ENCODE data around the gene SPIN1. TPM values are rescaled to one million over a fixed set of nuclear protein-coding genes. Genes with fewer than 3 reads are reported as not detected.

Gene SPIN1
- total RNA-seq, 3 donors from 2014 or later, result 51.5 to 98.7 (median 67.7) TPM

DNA sequence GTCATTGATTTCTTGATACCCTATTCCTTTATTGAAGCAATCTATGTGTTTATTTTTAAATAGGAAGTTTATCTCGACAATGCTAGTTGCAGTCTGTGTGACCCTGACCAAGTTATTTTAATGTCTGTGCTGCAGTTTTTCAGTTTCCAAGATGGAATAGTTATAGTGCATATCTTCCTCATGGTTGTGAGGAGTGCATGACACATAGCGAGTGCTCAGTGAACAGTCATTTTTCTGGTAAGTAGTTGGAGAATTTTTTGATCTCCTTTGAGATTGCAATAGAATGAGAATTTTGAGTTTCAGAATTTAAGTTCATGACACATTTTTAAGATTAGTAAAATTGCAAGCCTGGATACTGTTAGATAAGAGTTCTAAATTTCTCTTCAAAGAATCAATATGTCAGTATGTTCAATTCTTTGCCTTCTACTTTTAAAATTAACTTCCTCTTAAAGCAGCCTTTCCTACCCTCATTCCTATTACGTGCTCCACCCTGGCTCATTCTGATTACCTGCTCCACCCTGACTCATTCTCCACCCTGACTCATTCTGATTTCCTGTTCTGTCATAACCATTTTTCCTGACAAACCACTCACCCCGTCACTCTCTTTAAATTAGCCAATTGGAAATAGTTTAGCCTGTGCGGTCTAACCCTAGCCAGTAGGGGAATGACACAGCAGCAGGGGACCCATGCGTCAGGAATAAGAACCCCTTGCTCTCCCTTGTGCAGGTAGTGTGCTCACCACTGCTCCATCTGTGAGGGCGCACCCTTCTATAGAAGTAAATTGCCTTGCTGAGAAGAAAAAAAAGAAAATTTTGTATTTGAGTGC lies 30.7 kb downstream of the SPIN1 start:
- intact Hi-C loops (cut with DNase I, micrococcal nuclease), result no loop called here
- TF ChIP-seq CTCF (IDR thresholded peaks at IDR 0.05), result no peak
- peaks cover 30% of the 10 kb centered on the region for H3K9me3 ChIP-seq
- H3K4me3 ChIP-seq, result no peak overlapping the region
- no peak for ATAC-seq
- no peak for DNase-seq
- H3K36me3 ChIP-seq (ENCODE audit: low read depth), result no peaks in the 10 kb centered on the region
- H3K4me1 ChIP-seq (ENCODE audit: low read depth), result no peaks in the 10 kb centered on the region

DNA sequence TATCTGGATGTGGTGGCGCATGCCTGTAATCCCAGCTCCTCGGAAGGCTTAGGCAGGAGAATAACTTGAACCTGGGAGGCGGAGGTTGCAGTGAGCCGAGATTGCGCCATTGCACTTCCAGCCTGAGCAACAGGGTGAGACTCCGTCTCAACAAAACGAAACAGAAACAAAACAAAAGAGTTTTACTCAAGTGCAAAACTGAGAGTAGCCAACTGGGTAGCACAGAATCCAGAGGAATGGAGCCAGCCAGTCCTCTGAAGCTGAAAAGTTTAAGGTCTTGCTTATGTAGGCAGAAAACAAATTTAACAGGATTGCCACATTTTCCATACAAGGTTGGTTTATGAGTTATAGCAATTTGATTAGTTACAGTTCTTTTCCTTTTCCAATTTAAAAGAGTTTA lies 32.0 kb downstream of the SPIN1 start:
- no peak for TF ChIP-seq CTCF (IDR thresholded peaks at IDR 0.05)
- DNase-seq, result no peak
- no peak overlapping the region for H3K4me3 ChIP-seq
- peaks cover 24% of the 10 kb centered on the region for H3K9me3 ChIP-seq
- no peak for ATAC-seq
- intact Hi-C loops (cut with DNase I, micrococcal nuclease), result no loop called here
- H3K36me3 ChIP-seq (ENCODE audit: low read depth), result no peaks in the 10 kb centered on the region
- no peaks in the 10 kb centered on the region for H3K4me1 ChIP-seq (ENCODE audit: low read depth)

- H3K36me3 ChIP-seq (ENCODE audit: low read depth), result no peaks in the 10 kb centered on the region
- intact Hi-C loops (cut with DNase I, micrococcal nuclease), result no loop called here
- DNase-seq, result no peak
- H3K9me3 ChIP-seq, result peaks cover 24% of the 10 kb centered on the region
- no peak for ATAC-seq
- no peaks in the 10 kb centered on the region for H3K4me1 ChIP-seq (ENCODE audit: low read depth)
- no peak for TF ChIP-seq CTCF (IDR thresholded peaks at IDR 0.05)
- H3K4me3 ChIP-seq, result no peak overlapping the region
Observed at GRCh38 chr9:88421348-88421747, 33.1 kb downstream of the SPIN1 start.

DNA sequence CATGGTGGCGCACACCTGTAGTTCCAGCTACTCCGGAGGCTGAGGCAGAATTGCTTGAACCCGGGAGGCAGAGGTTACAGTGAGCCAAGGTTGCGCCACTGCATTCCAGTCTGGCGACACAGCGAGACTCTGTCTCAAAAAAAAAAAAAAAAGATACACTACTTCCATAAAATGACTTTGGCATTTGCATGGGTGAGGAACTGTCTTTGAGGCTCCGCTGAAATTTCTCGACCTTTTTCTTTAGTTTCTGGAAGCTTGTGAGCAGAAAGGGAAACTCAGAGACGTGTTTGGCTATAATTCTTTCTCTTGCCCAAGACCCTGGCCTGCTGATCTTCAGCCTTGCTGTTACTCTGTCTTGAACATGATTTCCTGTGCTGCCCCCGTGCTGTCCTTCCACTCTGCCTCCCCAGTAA lies 37.3 kb downstream of the SPIN1 start:
- Histone ChIP-seq H3K9me3 (no peaks in the 10 kb centered on the region), H3K4me1 (ENCODE audit: low read depth) (no peaks in the 10 kb centered on the region), H3K4me3 (no peak overlapping the region), H3K36me3 (ENCODE audit: low read depth) (no peaks in the 10 kb centered on the region)
- intact Hi-C loops (cut with DNase I, micrococcal nuclease), result no loop called here
- no peak for TF ChIP-seq CTCF (IDR thresholded peaks at IDR 0.05)
- DNase-seq, result no peak
- ATAC-seq, result no peak

- intact Hi-C loops (cut with DNase I, micrococcal nuclease), result no loop called here
- no peaks in the 10 kb centered on the region for H3K9me3 ChIP-seq
- no peak overlapping the region for H3K4me3 ChIP-seq
- H3K36me3 ChIP-seq (ENCODE audit: low read depth), result no peaks in the 10 kb centered on the region
- H3K4me1 ChIP-seq (ENCODE audit: low read depth), result no peaks in the 10 kb centered on the region
- DNase-seq (no peak), ATAC-seq (no peak)
- no peak for TF ChIP-seq CTCF (IDR thresholded peaks at IDR 0.05)
Observed at GRCh38 chr9:88426651-88427050, 38.4 kb downstream of the SPIN1 start.

All from mucosa of descending colon (tissue), 3 donors.